ENCODE results near the gene GSTM5.
"Not testable (repeated sequence)": the region's sequence is repeated elsewhere in the genome, so short reads cannot be mapped to it uniquely, and the experiment has no call there.

- not testable (repeated sequence) for TF ChIP-seq CTCF, POLR2A (IDR thresholded peaks at IDR 0.05)
These were observed 9.1 kb upstream of the GSTM5 start for GRCh38 chr1:109702940-109703339.

Data from testis (tissue), 2 donors.